Cardiac fibroblast (primary cell): ENCODE data around the gene VPS41.

Experiments
- DNase-seq, 2 donors: peaks; one replicate each; pipeline versions ENCODE4 v3.0.0 to v3.0.0-alpha.2; 2010; ENCODE audit warnings: low read depth in 2 of 2
- H3K4me3 ChIP-seq, 2 donors: replicated peaks in 1 of 2; 1 replicate in 1 of 2; 2 replicates in 1 of 2; pipeline ENCODE4 v1.5.1; 2011; ENCODE audit warnings: low read depth in 2 of 2, low read length in 2 of 2, mild to moderate bottlenecking in 2 of 2, moderate library complexity in 1 of 2
- TF ChIP-seq, protein P1 (sequence below): IDR thresholded peaks from one replicate; pipeline ENCODE4 v1.5.1; 2011; ENCODE audit warnings: low read depth, mild to moderate bottlenecking, low read length, inconsistent platforms

Gene VPS41

DNA sequence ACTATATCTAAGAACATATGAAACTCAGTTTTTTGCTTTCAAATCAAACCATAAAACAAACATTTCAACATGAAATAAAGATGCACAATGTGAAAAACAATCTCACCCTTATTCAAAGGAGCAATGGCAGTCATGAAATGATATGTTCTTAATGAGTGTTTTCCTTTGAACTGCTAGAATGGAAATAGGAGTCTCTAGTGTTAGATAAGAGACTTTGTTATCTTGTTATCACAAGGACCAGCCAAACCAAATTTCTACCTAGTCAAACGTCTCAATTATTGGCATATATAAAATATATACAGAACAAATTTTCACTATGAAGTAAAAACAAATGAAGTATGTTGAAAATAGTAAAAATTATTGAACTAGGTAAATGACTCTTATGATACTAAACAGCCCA, 1.2 kb downstream of the VPS41 start:
- no peak for DNase-seq
- TF ChIP-seq, protein P1, sequence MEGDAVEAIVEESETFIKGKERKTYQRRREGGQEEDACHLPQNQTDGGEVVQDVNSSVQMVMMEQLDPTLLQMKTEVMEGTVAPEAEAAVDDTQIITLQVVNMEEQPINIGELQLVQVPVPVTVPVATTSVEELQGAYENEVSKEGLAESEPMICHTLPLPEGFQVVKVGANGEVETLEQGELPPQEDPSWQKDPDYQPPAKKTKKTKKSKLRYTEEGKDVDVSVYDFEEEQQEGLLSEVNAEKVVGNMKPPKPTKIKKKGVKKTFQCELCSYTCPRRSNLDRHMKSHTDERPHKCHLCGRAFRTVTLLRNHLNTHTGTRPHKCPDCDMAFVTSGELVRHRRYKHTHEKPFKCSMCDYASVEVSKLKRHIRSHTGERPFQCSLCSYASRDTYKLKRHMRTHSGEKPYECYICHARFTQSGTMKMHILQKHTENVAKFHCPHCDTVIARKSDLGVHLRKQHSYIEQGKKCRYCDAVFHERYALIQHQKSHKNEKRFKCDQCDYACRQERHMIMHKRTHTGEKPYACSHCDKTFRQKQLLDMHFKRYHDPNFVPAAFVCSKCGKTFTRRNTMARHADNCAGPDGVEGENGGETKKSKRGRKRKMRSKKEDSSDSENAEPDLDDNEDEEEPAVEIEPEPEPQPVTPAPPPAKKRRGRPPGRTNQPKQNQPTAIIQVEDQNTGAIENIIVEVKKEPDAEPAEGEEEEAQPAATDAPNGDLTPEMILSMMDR: no peak
- no peak overlapping the region for H3K4me3 ChIP-seq

DNA sequence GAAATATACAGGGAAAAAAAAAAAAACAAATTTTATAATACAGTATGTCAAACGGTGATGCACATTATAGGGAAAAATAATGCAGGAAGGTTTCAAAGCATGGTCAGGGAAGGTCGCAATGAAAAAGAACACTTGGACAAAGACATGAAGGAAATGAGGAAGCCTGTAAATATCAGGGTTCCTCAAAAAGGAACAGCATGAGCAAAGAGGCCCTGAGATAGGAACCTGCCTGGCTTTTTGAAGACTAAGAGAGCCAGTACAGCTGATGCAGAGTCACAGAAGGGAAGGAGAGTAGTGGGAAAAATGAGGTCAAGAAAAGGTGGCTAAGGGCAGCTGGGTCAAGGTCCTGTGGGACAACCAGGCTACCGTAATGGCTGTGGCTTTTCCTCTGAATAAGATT, 1.9 kb downstream of the VPS41 start:
- no peak for DNase-seq
- H3K4me3 ChIP-seq: no peak overlapping the region
- TF ChIP-seq, protein P1: no peak

DNA sequence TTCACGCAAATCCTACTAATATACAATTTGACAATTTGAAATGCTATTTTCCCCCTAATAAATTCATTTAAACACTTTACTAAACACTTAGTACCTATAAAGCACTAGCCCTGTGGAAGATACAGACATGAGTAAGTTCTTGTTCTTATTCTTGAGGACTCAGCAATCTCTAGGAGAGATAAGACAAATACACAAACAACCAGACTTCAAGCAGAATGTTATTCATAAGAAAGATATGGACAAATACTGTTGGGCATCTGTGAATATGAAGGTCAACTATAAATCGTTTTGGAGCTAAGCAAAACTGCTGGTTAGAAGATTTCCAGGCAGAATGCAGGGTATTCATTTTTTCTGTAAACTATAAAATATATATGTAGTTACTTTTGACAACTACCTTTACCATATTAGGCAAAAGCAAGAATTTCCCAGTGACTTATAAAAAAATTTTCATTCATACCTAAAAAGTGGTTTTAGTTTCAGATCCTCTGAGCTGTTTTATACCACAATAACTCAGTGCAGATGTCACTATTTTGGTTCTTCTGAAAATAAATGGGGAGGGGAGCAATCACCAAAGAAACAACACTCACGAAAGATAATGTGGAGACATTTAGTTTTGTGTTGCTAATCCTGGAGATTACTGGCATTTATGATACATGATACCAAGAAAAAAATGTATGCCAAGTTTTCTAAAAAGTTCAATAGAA, 3.8 kb downstream of the VPS41 start:
- TF ChIP-seq, protein P1: no peak
- no peak for DNase-seq
- no peak overlapping the region for H3K4me3 ChIP-seq

DNA sequence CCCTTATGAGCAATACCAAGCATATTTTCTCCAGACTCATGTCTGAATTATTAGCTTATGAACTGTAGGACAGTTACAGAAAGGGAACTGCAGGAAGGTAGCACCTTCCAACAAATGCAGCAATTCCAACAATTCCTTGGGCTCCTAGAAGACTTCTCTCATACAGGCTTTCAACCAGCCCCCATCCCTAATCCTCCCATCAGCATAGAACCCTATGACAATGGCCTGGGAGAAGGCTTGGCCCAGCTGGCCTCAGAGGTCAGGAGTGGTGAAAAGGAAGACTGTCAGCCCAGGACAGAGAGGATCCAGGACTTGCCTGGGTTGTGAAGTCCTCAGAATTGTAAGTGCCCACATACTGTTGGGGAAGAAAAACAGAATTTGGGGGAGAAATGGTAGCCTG, 5.9 kb downstream of the VPS41 start:
- H3K4me3 ChIP-seq: no peak overlapping the region
- TF ChIP-seq, protein P1: no peak
- no peak for DNase-seq

DNA sequence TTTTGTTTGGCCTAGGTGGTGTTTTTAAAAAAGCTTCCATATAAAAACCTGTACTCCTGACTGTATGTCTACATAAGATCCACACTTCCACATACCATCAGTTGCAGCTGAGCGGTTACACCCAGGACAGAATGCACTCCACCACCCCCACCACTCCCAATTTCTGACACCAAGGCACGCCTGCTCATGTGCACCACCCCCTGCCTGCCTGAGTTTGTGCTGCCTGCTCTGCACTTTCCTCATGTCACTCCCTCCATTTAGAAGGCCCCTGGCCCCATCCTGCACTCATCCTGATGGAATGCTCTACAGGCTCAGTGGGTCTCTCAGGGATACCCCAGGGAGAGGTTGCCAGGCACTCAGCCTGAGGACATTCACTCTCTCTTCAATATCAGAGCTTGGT, 6.5 kb downstream of the VPS41 start:
- no peak for DNase-seq
- TF ChIP-seq, protein P1: no peak
- no peak overlapping the region for H3K4me3 ChIP-seq

DNA sequence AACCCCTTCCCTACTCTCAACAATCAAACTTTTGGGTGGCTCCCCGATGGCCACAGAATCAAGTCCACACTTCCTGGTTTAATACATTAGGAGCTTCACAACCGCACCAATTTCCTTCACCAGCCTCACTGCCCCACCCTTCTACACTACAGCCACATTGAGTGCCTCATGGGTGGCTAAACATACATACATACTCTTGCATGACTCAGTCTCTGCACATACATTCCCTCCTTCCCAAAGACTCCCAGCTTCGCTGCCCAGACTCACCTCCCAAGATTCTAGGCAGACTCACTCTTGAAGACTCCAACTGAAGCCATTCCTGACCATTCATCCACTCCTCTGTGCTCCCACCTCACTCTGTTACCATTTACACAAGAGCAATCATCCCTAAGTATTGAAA, 15.9 kb downstream of the VPS41 start:
- peak in 1 of 2 donors; percentile 30 for DNase-seq
- TF ChIP-seq, protein P1: no peak
- no peak overlapping the region for H3K4me3 ChIP-seq

DNA sequence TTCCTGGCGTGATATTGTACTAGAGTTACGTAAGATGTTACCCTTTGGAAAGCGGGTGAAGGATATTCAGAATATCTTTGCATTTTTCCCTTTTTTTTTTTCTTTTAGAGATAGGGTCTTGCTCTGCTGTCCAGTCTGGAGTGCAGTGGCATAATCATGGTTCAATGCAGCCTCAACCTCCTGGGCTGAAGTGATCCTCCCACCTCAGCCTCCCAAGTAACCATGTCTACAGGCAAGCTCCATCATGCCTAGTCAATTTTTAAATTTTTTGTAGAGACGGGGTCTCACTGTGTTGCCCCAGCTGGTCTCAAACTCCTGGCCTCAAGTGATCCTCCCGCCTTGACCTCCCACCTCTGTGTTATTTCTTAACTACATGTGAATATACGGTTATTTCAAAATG, 18.4 kb downstream of the VPS41 start:
- H3K4me3 ChIP-seq: no peak overlapping the region
- TF ChIP-seq, protein P1: no peak
- no peak for DNase-seq
